IMR-90 (cell line): ENCODE results near the gene P2RX3. TPM values are rescaled to one million over a fixed set of nuclear protein-coding genes. Genes with fewer than 3 reads are reported as not detected.

Source experiments
- ATAC-seq: fragments of 200-7000 bp; cut with Tn5 transposase; 2 replicates; pipeline ENCODE4 v1.9.1; 2020; ENCODE audit warnings: low read depth, mild to moderate bottlenecking, moderate library complexity
- BruUV-seq: library from RNA; stranded (reverse); fragments of 400-500 nt; replicated peaks from 2 replicates; lab custom pipeline; 2021; lab: Mats Ljungman, UMichigan
- CTCF ChIA-PET: fragments of 300-600 bp; formaldehyde crosslinking; extraction: SDS; loops from one replicate; lab custom pipeline; 2021; ENCODE audit warnings: antibody characterized with exemption; lab: Yijun Ruan, JAX
- POLR2A ChIA-PET: fragments of 300-600 bp; sonication (Branson Sonifier 250); formaldehyde crosslinking; loops from one replicate; lab custom pipeline; 2022; ENCODE audit warnings: antibody characterized with exemption; ENCODE audit not compliant: unreplicated experiment; lab: Charles Lee
- DNase-seq: peaks from one replicate; pipeline ENCODE4 v3.0.0; 2013
- H2AFZ ChIP-seq: replicated peaks from 2 replicates; pipeline ENCODE3; 2013; ENCODE audit warnings: low read length, mild to moderate bottlenecking; ENCODE audit not compliant: poor library complexity
- H2AK5ac ChIP-seq: 2 replicates; pipeline ENCODE4 v1.6.1; 2013; ENCODE audit warnings: low read depth, low read length, inconsistent platforms
- H2AK9ac ChIP-seq: replicated peaks from 2 replicates; pipeline ENCODE3; 2013; ENCODE audit warnings: mild to moderate bottlenecking, low read depth, low read length, moderate library complexity; ENCODE audit not compliant: poor library complexity
- H2BK120ac ChIP-seq: 2 replicates; pipeline ENCODE4 v1.6.1; 2013; ENCODE audit warnings: low read depth, low read length, inconsistent platforms
- H2BK15ac ChIP-seq: 3 replicates; pipeline ENCODE4 v1.6.1; 2013; ENCODE audit warnings: low read depth, low read length, inconsistent platforms
- H2BK20ac ChIP-seq: 2 replicates; pipeline ENCODE4 v1.6.1; 2013; ENCODE audit warnings: low read depth, mild to moderate bottlenecking, inconsistent platforms, low read length, moderate library complexity
- H2BK5ac ChIP-seq: 2 replicates; pipeline ENCODE4 v1.6.1; 2013; ENCODE audit warnings: mild to moderate bottlenecking, low read depth, low read length, inconsistent platforms; ENCODE audit not compliant: poor library complexity, severe bottlenecking
- H3K14ac ChIP-seq: replicated peaks from 2 replicates; pipeline ENCODE4 v1.6.1; 2013; ENCODE audit warnings: low read depth, low read length, inconsistent platforms
- H3K18ac ChIP-seq: 2 replicates; pipeline ENCODE4 v1.6.1; 2013; ENCODE audit warnings: low read depth, low read length, control low read depth
- H3K23ac ChIP-seq: 2 replicates; pipeline ENCODE4 v1.6.1; 2013; ENCODE audit warnings: low read depth, low read length, inconsistent platforms
- H3K27ac ChIP-seq: 2 replicates; pipeline ENCODE4 v1.5.1; 2013; ENCODE audit warnings: mild to moderate bottlenecking, control low read depth, low read length; ENCODE audit not compliant: insufficient read depth
- H3K27me3 ChIP-seq: 2 replicates; pipeline ENCODE4 v1.6.1; 2013; ENCODE audit warnings: low read length; ENCODE audit not compliant: control insufficient read depth, insufficient read depth
- H3K36me3 ChIP-seq: 2 replicates; pipeline ENCODE4 v1.6.1; 2013; ENCODE audit warnings: low read length, mixed read lengths; ENCODE audit not compliant: control insufficient read depth, insufficient read depth
- H3K4ac ChIP-seq: 2 replicates; pipeline ENCODE4 v1.6.1; 2013; ENCODE audit warnings: low read depth, low read length, inconsistent platforms
- H3K4me1 ChIP-seq: 2 replicates; pipeline ENCODE4 v1.6.1; 2013; ENCODE audit warnings: low read length, mixed read lengths; ENCODE audit not compliant: control insufficient read depth, insufficient read depth
- H3K4me2 ChIP-seq: 2 replicates; pipeline ENCODE4 v1.6.1; 2013; ENCODE audit warnings: low read depth, mild to moderate bottlenecking, control low read depth, low read length, moderate library complexity
- H3K4me3 ChIP-seq: 2 replicates; pipeline ENCODE4 v1.5.1; 2013; ENCODE audit warnings: low read depth, mild to moderate bottlenecking, control low read depth, low read length, moderate library complexity; ENCODE audit not compliant: insufficient read depth
- H3K56ac ChIP-seq: 2 replicates; pipeline ENCODE4 v1.6.1; 2013; ENCODE audit warnings: low read length, inconsistent platforms; ENCODE audit not compliant: insufficient read depth; ENCODE audit errors: extremely low read depth
- H3K79me1 ChIP-seq, 2 experiments: 2 replicates each; pipeline ENCODE4 v1.6.1; 2013; ENCODE audit warnings: low read length in 2 of 2, inconsistent platforms in 1 of 2, low read depth in 1 of 2
- H3K9ac ChIP-seq: 2 replicates; pipeline ENCODE4 v1.6.1; 2013; ENCODE audit warnings: low read depth, low read length, control low read depth
- H3K9me1 ChIP-seq: 2 replicates; pipeline ENCODE4 v1.6.1; 2013; ENCODE audit warnings: low read length, inconsistent platforms; ENCODE audit not compliant: insufficient read depth
- H3K9me3 ChIP-seq: 2 replicates; pipeline ENCODE4 v1.6.1; 2013; ENCODE audit warnings: low read length; ENCODE audit not compliant: control insufficient read depth, insufficient read depth
- H4K20me1 ChIP-seq: 2 replicates; pipeline ENCODE4 v1.6.1; 2013; ENCODE audit warnings: low read length, inconsistent platforms; ENCODE audit not compliant: insufficient read depth
- H4K5ac ChIP-seq: 2 replicates; pipeline ENCODE4 v1.6.1; 2013; ENCODE audit warnings: mild to moderate bottlenecking, low read depth, low read length, control low read depth
- H4K8ac ChIP-seq, 2 experiments: 2 replicates each; pipeline ENCODE4 v1.6.1; 2013; ENCODE audit warnings: low read depth in 2 of 2, low read length in 2 of 2, control low read depth in 1 of 2, inconsistent platforms in 1 of 2
- H4K91ac ChIP-seq: 2 replicates; pipeline ENCODE4 v1.6.1; 2013; ENCODE audit warnings: low read depth, low read length, inconsistent platforms; ENCODE audit not compliant: insufficient read depth
- BHLHE40 ChIP-seq: fragments of 150-350 bp; IDR thresholded peaks from 2 replicates; pipeline ENCODE4 v1.6.1; 2016; ENCODE audit warnings: mild to moderate bottlenecking, low read depth, low read length
- CEBPB ChIP-seq: IDR thresholded peaks from 2 replicates; pipeline ENCODE4 v1.6.1; 2012; ENCODE audit warnings: low read depth, low read length, improper control_type of control experiment
- CTCF ChIP-seq: conservative IDR thresholded peaks from 2 replicates; pipeline ENCODE4 v1.5.1; 2012; ENCODE audit warnings: mild to moderate bottlenecking, low read depth, low read length, improper control_type of control experiment
- FOS ChIP-seq: fragments of 150-350 bp; IDR thresholded peaks from 2 replicates; pipeline ENCODE4 v1.6.1; 2016; ENCODE audit warnings: low read depth, low read length
- MAFK ChIP-seq: IDR thresholded peaks from 2 replicates; pipeline ENCODE4 v1.6.1; 2012; ENCODE audit warnings: low read depth, low read length, improper control_type of control experiment
- MAZ ChIP-seq: IDR thresholded peaks from 2 replicates; pipeline ENCODE4 v1.6.1; 2012; ENCODE audit warnings: low read depth, mild to moderate bottlenecking, low read length, improper control_type of control experiment, moderate library complexity, borderline replicate concordance
- NFE2L2 ChIP-seq: fragments of 150-350 bp; IDR thresholded peaks from 2 replicates; pipeline ENCODE4 v1.6.1; 2016; ENCODE audit warnings: low read depth, mild to moderate bottlenecking, low read length
- RCOR1 ChIP-seq: IDR thresholded peaks from 2 replicates; pipeline ENCODE4 v1.6.1; 2012; ENCODE audit warnings: mild to moderate bottlenecking, low read length, improper control_type of control experiment; ENCODE audit not compliant: insufficient replicate concordance
- SMC3 ChIP-seq: fragments of 150-350 bp; IDR thresholded peaks from 2 replicates; pipeline ENCODE4 v1.6.1; 2016; ENCODE audit warnings: low read depth, mild to moderate bottlenecking, antibody characterized with exemption, low read length, moderate library complexity
- dilution Hi-C: fragments of 300-500 bp; cut with HindIII; formaldehyde crosslinking; loops from one replicate; pipeline ENCODE4 v1.14.3; 2018; ENCODE audit warnings: low sequenced_read_pairs; ENCODE audit not compliant: unreplicated experiment
- in situ Hi-C: fragments of 300-500 bp; cut with MboI; formaldehyde crosslinking; loops from 3 replicates; pipeline ENCODE4 v1.14.3; 2019; ENCODE audit warnings: low sequenced_read_pairs, inconsistent platforms, mixed read lengths
- intact Hi-C: fragments of 100-400 bp; cut with micrococcal nuclease; formaldehyde crosslinking; loops from 2 replicates; pipeline ENCODE4 v1.10.0; 2022
- polyA plus RNA-seq, 3 experiments: library from polyadenylated mRNA; depleted of rRNA; stranded (reverse); fragments of >200 nt; gene quantifications; 2 replicates each; pipeline ENCODE4 v1.2.3, GENCODE V29; 2012; ENCODE audit warnings: low replicate concordance in 1 of 3
- total RNA-seq: library from RNA; depleted of rRNA; stranded (reverse); fragments of >200 nt; gene quantifications from 2 replicates; pipeline ENCODE4 v1.2.3, GENCODE V29; 2012; rRNA removed

The P2RX3 gene
- total and polyA plus RNA-seq, 2 of the 4 experiments (the other 2 are of a cell fraction) = not detected

GRCh38 chr11:57421805-57422204, 83.7 kb downstream of the P2RX3 start:
- Histone ChIP-seq H4K20me1 (0 out of 2 replicates have a peak, but pooled peaks cover 4% of the 10 kb centered on the region), H2BK15ac (no peak overlapping the region), H3K9me1 (peaks cover 18% of the 10 kb centered on the region), H3K9me3 (no peaks in the 10 kb centered on the region), H4K8ac (no peak overlapping the region), H3K56ac (no peak overlapping the region), H3K4ac (no peak overlapping the region), H4K91ac (no peak overlapping the region), H2BK20ac (no peak overlapping the region), H2BK5ac (no peak overlapping the region), H3K4me1 (peaks cover 21% of the 10 kb centered on the region), H3K4me3 (no peak overlapping the region), H2AK5ac (no peak overlapping the region), H2BK120ac (no peak overlapping the region), H3K27ac (no peak overlapping the region), H2AFZ (no peak overlapping the region), H3K79me1 (peaks cover 6 to 23% of the 10 kb centered on the region in 2 experiments; a peak in 3 of 4 replicates), H4K5ac (no peak overlapping the region), H3K14ac (no peak overlapping the region), H3K36me3 (peaks cover 11% of the 10 kb centered on the region), H2AK9ac (no peak overlapping the region), H3K18ac (no peak overlapping the region), H3K4me2 (no peak overlapping the region), H3K27me3 (no peaks in the 10 kb centered on the region), H3K9ac (no peak overlapping the region), H3K23ac (no peak overlapping the region)
- POLR2A ChIA-PET = no interaction called here
- ATAC-seq = no peak
- no peak for DNase-seq
- no TSS peak for BruUV-seq
- CTCF ChIA-PET = no interaction called here
- no peak for TF ChIP-seq CTCF
- TF ChIP-seq NFE2L2 = no peak
- no peak for TF ChIP-seq CEBPB
- TF ChIP-seq MAFK = no peak
- no peak for TF ChIP-seq SMC3
- TF ChIP-seq RCOR1 = no peak
- TF ChIP-seq MAZ = no peak
- TF ChIP-seq BHLHE40 = no peak
- TF ChIP-seq FOS = no peak
- dilution Hi-C loops = no loop called here
- intact Hi-C loops = no loop called here
- in situ Hi-C loops = no loop called here

Other genes starting within 250 kb of the P2RX3 start
- gene LRRC55, start 156.4 kb upstream of the P2RX3 start, total RNA-seq = not detected in 2 replicates
- gene LRRC55, start 156.4 kb upstream of the P2RX3 start, polyA plus RNA-seq (2012; rRNA removed) = not detected in 2 replicates
- not detected in 2 replicates for gene APLNR, start 101.1 kb upstream of the P2RX3 start, total RNA-seq
- gene APLNR, start 101.1 kb upstream of the P2RX3 start, polyA plus RNA-seq (2012; rRNA removed) = not detected in 2 replicates
- 28.6 and 31.7 TPM in 2 replicates for gene TNKS1BP1, start 13.4 kb upstream of the P2RX3 start, total RNA-seq
- 68.0 and 71.4 TPM in 2 replicates for gene TNKS1BP1, start 13.4 kb upstream of the P2RX3 start, polyA plus RNA-seq (2012; rRNA removed)
- gene SSRP1, start 2.5 kb upstream of the P2RX3 start, total RNA-seq = 144 and 146 TPM in 2 replicates
- 101 and 106 TPM in 2 replicates for gene SSRP1, start 2.5 kb upstream of the P2RX3 start, polyA plus RNA-seq (2012; rRNA removed)
- gene PRG3, start 42.8 kb downstream of the P2RX3 start, total RNA-seq = not detected in 2 replicates
- gene PRG3, start 42.8 kb downstream of the P2RX3 start, polyA plus RNA-seq (2012; rRNA removed) = not detected in 2 replicates
- gene PRG2, start 52.3 kb downstream of the P2RX3 start, total RNA-seq = not detected in 2 replicates
- gene PRG2, start 52.3 kb downstream of the P2RX3 start, polyA plus RNA-seq (2012; rRNA removed) = not detected in 2 replicates
- 10.6 and 12.7 TPM in 2 replicates for gene SLC43A3, start 88.8 kb downstream of the P2RX3 start, total RNA-seq
- gene SLC43A3, start 88.8 kb downstream of the P2RX3 start, polyA plus RNA-seq (2012; rRNA removed) = 21.1 and 22.0 TPM in 2 replicates
- not detected in 2 replicates for gene RTN4RL2, start 122.2 kb downstream of the P2RX3 start, total RNA-seq
- gene RTN4RL2, start 122.2 kb downstream of the P2RX3 start, polyA plus RNA-seq (2012; rRNA removed) = 0.83 and 1.5 TPM in 2 replicates
- 8.6 and 10.0 TPM in 2 replicates for gene SLC43A1, start 177.3 kb downstream of the P2RX3 start, total RNA-seq
- gene SLC43A1, start 177.3 kb downstream of the P2RX3 start, polyA plus RNA-seq (2012; rRNA removed) = 15.9 and 17.0 TPM in 2 replicates
- 70.0 and 96.8 TPM in 2 replicates for gene TIMM10, start 192.4 kb downstream of the P2RX3 start, total RNA-seq
- 135 and 148 TPM in 2 replicates for gene TIMM10, start 192.4 kb downstream of the P2RX3 start, polyA plus RNA-seq (2012; rRNA removed)
- gene SMTNL1, start 199.2 kb downstream of the P2RX3 start, total RNA-seq = not detected in 2 replicates
- gene SMTNL1, start 199.2 kb downstream of the P2RX3 start, polyA plus RNA-seq (2012; rRNA removed) = not detected in 2 replicates
- gene UBE2L6, start 229.3 kb downstream of the P2RX3 start, total RNA-seq = 34.4 and 37.5 TPM in 2 replicates
- 46.7 and 51.7 TPM in 2 replicates for gene UBE2L6, start 229.3 kb downstream of the P2RX3 start, polyA plus RNA-seq (2012; rRNA removed)